GDM1 (cell line): ENCODE results near the gene PDE1C.

Experiments used
- DNase-seq: peaks from one replicate; lab custom pipeline; 2025; lab: John Stamatoyannopoulos, UW

PDE1C gene

GRCh38 chr7:31772211-31772610 is 298.0 kb downstream of the PDE1C start:
- DNase-seq: no peak

GRCh38 chr7:31767686-31768358 is 302.4 kb downstream of the PDE1C start:
- DNase-seq: no peak

GRCh38 chr7:31764462-31764861 is 305.7 kb downstream of the PDE1C start:
- DNase-seq: no peak

GRCh38 chr7:31763548-31763947 is 306.7 kb downstream of the PDE1C start:
- DNase-seq: no peak

GRCh38 chr7:31761646-31762045 is 308.6 kb downstream of the PDE1C start:
- no peak for DNase-seq

GRCh38 chr7:31758755-31759154 is 311.5 kb downstream of the PDE1C start:
- DNase-seq: no peak

GRCh38 chr7:31751726-31752125 is 318.5 kb downstream of the PDE1C start:
- DNase-seq: no peak

GRCh38 chr7:31748084-31748483 is 322.1 kb downstream of the PDE1C start:
- no peak for DNase-seq

- DNase-seq: no peak
Observed at GRCh38 chr7:31747553-31747952, 322.7 kb downstream of the PDE1C start.

- peak; percentile 31 for DNase-seq
Observed at GRCh38 chr7:31744294-31744874, 325.8 kb downstream of the PDE1C start.

- DNase-seq: no peak
Observed at GRCh38 chr7:31741852-31742251, 328.4 kb downstream of the PDE1C start.

- DNase-seq: peak; percentile 20
Observed at GRCh38 chr7:31735991-31736982, 333.9 kb downstream of the PDE1C start.

GRCh38 chr7:31734456-31734855 is 335.8 kb downstream of the PDE1C start:
- DNase-seq: no peak

- DNase-seq: no peak
Observed at GRCh38 chr7:31729195-31729804, 340.9 kb downstream of the PDE1C start.

GRCh38 chr7:31724696-31725095 is 345.5 kb downstream of the PDE1C start:
- no peak for DNase-seq

- DNase-seq: no peak
Observed at GRCh38 chr7:31720366-31720765, 349.8 kb downstream of the PDE1C start.

- no peak for DNase-seq
Observed at GRCh38 chr7:31716355-31716754, 353.9 kb downstream of the PDE1C start.

GRCh38 chr7:31710171-31710570 is 360.0 kb downstream of the PDE1C start:
- no peak for DNase-seq

- no peak for DNase-seq
Observed at GRCh38 chr7:31707089-31707488, 363.1 kb downstream of the PDE1C start.

GRCh38 chr7:31705377-31705776 is 364.8 kb downstream of the PDE1C start:
- no peak for DNase-seq

- no peak for DNase-seq
Observed at GRCh38 chr7:31702354-31702753, 367.9 kb downstream of the PDE1C start.
